ENCODE results near the gene CLEC6A. TPM values are rescaled to one million over a fixed set of nuclear protein-coding genes. Genes with fewer than 3 reads are reported as not detected.

CLEC6A gene
- polyA plus RNA-seq, 1 experiment, result not detected

GRCh38 chr12:8508910-8509841 lies 53.4 kb downstream of the CLEC6A start:
- Histone ChIP-seq H3K9me3 (ENCODE audit: control insufficient read depth, insufficient read depth, low read length) (no peaks in the 10 kb centered on the region; the same call in 1 of the 2 replicates), H3K4me3 (ENCODE audit: low read depth, low read length) (no peak overlapping the region), H3K27me3 (ENCODE audit: control insufficient read depth, insufficient read depth, low read length) (no peaks in the 10 kb centered on the region), H3K27ac (ENCODE audit: low read depth, low read length) (no peak overlapping the region)
- POLR2A ChIA-PET, result no interaction called here
- TF ChIP-seq CTCF (IDR thresholded peaks at IDR 0.05; ENCODE audit: low read depth, low read length), result no peak
- CTCF ChIA-PET, result no interaction called here
- DNase-seq (ENCODE audit: low read depth, low spot score), result no peak

- H3K9me3 ChIP-seq (ENCODE audit: control insufficient read depth, insufficient read depth, low read length), result no peaks in the 10 kb centered on the region; the same call in 1 of the 2 replicates
- no peaks in the 10 kb centered on the region for H3K27me3 ChIP-seq (ENCODE audit: control insufficient read depth, insufficient read depth, low read length)
- H3K27ac ChIP-seq (ENCODE audit: low read depth, low read length), result no peak within 1 kb of the TSS
- no peak for DNase-seq (ENCODE audit: low read depth, low spot score)
- POLR2A ChIA-PET, result no interaction called here
- CTCF ChIA-PET, result interaction anchor here (0.6 kb wide), 2 partner anchors 525 to 871 kb away, joined by 3 read pairs; no protein-coding TSS in a partner anchor
- H3K4me3 ChIP-seq (ENCODE audit: low read depth, low read length), result no peak within 1 kb of the TSS
- TF ChIP-seq CTCF (IDR thresholded peaks at IDR 0.05; ENCODE audit: low read depth, low read length), result no peak
Measured at GRCh38 chr12:8513256-8513655, 57.5 kb downstream of the CLEC6A start, which contains the start of gene CLEC4D. Gene CLEC4D, plus strand, starts transcription at chr12:8513503. Its CDS starts 230 bp downstream, at chr12:8513733.

- ChIA-PET POLR2A (no interaction called here), CTCF (interaction anchor here (1.1 kb wide), 1 partner anchor 26 kb away, joined by 9 read pairs; no protein-coding TSS in a partner anchor)
- H3K27ac ChIP-seq (ENCODE audit: low read depth, low read length), result no peak overlapping the region
- H3K9me3 ChIP-seq (ENCODE audit: control insufficient read depth, insufficient read depth, low read length), result no peaks in the 10 kb centered on the region
- no peak overlapping the region for H3K4me3 ChIP-seq (ENCODE audit: low read depth, low read length)
- DNase-seq (ENCODE audit: low read depth, low spot score), result no peak
- no peaks in the 10 kb centered on the region for H3K27me3 ChIP-seq (ENCODE audit: control insufficient read depth, insufficient read depth, low read length)
- no peak for TF ChIP-seq CTCF (IDR thresholded peaks at IDR 0.05; ENCODE audit: low read depth, low read length)
Measured at GRCh38 chr12:8517971-8518370, 62.2 kb downstream of the CLEC6A start.

- H3K27me3 ChIP-seq (ENCODE audit: control insufficient read depth, insufficient read depth, low read length), result no peaks in the 10 kb centered on the region
- ChIA-PET CTCF (interaction anchor here (0.6 kb wide), 1 partner anchor 1099 kb away, joined by 6 read pairs; no protein-coding TSS in a partner anchor), POLR2A (no interaction called here)
- H3K9me3 ChIP-seq (ENCODE audit: control insufficient read depth, insufficient read depth, low read length), result no peaks in the 10 kb centered on the region
- DNase-seq (ENCODE audit: low read depth, low spot score), result no peak
- no peak for TF ChIP-seq CTCF (IDR thresholded peaks at IDR 0.05; ENCODE audit: low read depth, low read length)
- H3K4me3 ChIP-seq (ENCODE audit: low read depth, low read length), result no peak overlapping the region
- H3K27ac ChIP-seq (ENCODE audit: low read depth, low read length), result no peak overlapping the region
Measured at GRCh38 chr12:8519171-8519570, 63.4 kb downstream of the CLEC6A start.

All from AG04450 (cell line).